GM12891 (cell line): ENCODE results near the gene MYO1F.

Experiments
- POLR2A ChIP-seq: IDR thresholded peaks from 2 replicates; pipeline ENCODE4 v1.6.1; 2011; ENCODE audit warnings: low read depth, low read length, control low read depth
- POLR2AphosphoS5 ChIP-seq: IDR thresholded peaks from 2 replicates; pipeline ENCODE4 v1.6.1; 2011; ENCODE audit warnings: low read depth, low read length, control low read depth
- POU2F2 ChIP-seq: IDR thresholded peaks from 2 replicates; pipeline ENCODE4 v1.6.1; 2011; ENCODE audit warnings: low read depth, mild to moderate bottlenecking, control low read depth, low read length, moderate library complexity
- SPI1 ChIP-seq: IDR thresholded peaks from 2 replicates; pipeline ENCODE4 v1.6.1; 2011; ENCODE audit warnings: low read depth, low read length, control low read depth
- TAF1 ChIP-seq: IDR thresholded peaks from 2 replicates; pipeline ENCODE4 v1.6.1; 2011; ENCODE audit warnings: low read depth, low read length, control low read depth

- TF ChIP-seq POLR2AphosphoS5 (no peak), POLR2A (no peak), POU2F2 (no peak), TAF1 (no peak), SPI1 (no peak)
Observed at GRCh38 chr19:8484331-8484894, 92.8 kb downstream of the MYO1F start.
